GM23248 (cell line): ENCODE data around the gene SERTM2.

ENCODE experiments used
- EZH2 ChIP-seq: fragments of 200-600 bp; sonication (generic); IDR thresholded peaks from 2 replicates; pipeline ENCODE4 v1.6.1; 2018; ENCODE audit warnings: antibody characterized with exemption, mild to moderate bottlenecking; ENCODE audit not compliant: insufficient read depth, poor library complexity, severe bottlenecking
- EZH2phosphoT487 ChIP-seq: fragments of 200-600 bp; sonication (generic); IDR thresholded peaks from 2 replicates; pipeline ENCODE4 v1.6.1; 2018; ENCODE audit warnings: antibody characterized with exemption, moderate library complexity, mild to moderate bottlenecking, low read depth; ENCODE audit not compliant: insufficient read depth

DNA sequence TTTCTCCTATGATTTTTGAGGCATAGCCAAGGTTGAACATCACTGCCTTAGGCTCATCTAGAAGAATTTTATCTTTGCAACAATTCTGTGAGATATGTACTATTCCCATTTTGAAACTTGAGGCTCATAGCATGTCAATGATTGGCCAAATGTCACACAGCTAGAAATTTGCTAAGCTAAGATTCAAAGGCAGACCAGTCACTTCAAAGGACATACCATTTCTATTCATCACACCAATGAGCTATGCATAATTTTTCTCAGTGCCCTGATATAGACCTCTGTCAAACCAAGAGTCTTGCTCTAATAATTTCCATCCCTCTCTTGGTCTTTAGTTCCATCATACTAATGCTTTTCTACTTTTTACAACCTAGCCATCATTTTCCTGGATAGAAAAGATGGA, 27.6 kb upstream of the SERTM2 start:
- no peak for TF ChIP-seq EZH2
- TF ChIP-seq EZH2phosphoT487, result no peak
